ENCODE results near the gene TLR9. TPM values are rescaled to one million over a fixed set of nuclear protein-coding genes. Genes with fewer than 3 reads are reported as not detected.
A peak's percentile ranks its signal among the peaks of the same experiment; 100 is the strongest.

TLR9 gene
- total RNA-seq, 1 donor from 2014 or later, result 0.42 TPM

DNA sequence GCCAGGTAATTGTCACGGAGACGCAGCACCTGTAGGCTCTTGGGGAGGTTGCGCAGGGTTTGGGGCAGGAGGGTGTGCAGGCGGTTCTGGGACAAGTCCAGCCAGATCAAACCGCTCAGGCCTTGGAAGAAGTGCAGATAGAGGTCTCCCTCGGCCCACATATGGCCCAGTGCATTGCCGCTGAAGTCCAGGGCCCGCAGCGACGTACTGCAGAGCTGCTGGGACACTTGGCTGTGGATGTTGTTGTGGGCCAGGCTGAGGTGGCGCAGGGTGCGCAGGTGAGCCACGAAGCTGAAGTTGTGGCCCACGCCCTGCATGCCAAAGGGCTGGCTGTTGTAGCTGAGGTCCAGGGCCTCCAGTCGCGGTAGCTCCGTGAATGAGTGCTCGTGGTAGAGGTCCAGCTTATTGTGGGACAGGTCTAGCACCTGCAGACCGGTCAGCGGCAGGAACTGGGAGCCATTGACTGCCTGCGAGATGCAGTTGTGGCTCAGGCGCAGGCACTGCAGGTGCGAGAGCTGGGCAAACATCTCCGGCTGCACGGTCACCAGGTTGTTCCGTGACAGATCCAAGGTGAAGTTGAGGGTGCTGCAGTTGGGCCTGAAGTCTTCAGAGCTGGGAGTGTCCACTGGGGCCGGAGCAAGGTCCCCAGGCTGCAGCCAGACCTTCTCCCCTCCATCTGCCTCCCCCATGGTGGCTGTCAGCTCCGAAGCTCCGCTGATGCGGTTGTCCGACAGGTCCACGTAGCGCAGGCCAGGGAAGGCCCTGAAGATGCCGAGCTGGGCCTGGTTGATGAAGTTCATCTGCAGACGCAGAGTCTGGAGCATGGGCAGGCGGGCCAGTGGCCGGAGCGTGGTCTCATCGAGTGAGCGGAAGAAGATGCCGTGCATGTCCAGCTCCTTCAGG, 2.9 kb downstream of the TLR9 start:
- Mint-ChIP-seq H3K9me3 (no peaks in the 10 kb centered on the region), H3K36me3 (ENCODE audit: low read depth) (peaks cover 5% of the 10 kb centered on the region), H3K27me3 (no peaks in the 10 kb centered on the region), H3K27ac (peak overlapping the region; percentile 80), H3K4me1 (peaks cover 67% of the 10 kb centered on the region), H3K4me3 (peak overlapping the region; percentile 81)
- DNase-seq, result no peak
- intact Hi-C loops (cut with micrococcal nuclease), result loop anchor here (10.0 kb wide), 1 partner anchor 232 kb away; the partner anchor contains the start of genes NISCH and TNNC1

DNA sequence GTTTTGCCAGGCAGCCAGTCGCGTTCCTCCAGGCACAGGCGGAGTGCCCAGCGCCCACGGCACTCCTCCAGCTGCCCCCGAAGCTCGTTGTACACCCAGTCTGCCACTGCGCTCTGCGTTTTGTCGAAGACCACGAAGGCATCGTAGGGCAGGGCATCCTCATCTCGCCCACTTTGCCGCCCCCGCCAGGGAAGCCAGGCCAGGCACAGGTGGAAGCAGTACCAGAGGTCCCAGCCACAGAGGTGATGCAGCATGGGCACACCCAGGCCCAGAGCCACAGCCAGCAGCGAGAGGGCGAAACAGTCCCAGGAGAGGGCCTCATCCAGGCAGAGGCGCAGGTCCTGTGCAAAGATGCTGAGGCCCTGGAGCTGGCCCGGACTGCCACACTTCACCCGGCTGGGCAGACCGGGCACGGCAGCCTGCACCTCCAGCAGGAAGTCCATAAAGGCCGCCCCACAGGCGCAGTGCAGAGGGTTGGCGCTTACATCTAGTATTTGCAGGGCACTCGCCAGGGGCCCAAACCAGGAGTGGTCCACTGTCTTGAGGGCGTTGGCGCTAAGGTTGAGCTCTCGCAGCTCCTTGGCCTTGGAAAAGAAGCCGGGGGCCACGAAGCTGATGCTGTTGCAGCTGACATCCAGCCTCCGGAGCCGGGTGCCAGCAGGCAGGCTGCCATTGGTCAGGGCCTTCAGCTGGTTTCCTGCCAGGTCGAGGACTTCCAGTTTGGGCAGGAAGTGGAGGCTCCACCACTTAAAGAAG, 3.7 kb downstream of the TLR9 start:
- no peaks in the 10 kb centered on the region for H3K9me3 Mint-ChIP-seq
- H3K27ac Mint-ChIP-seq, result peak overlapping the region; percentile 80
- no peaks in the 10 kb centered on the region for H3K27me3 Mint-ChIP-seq
- peaks cover 8% of the 10 kb centered on the region for H3K36me3 Mint-ChIP-seq (ENCODE audit: low read depth)
- intact Hi-C loops (cut with micrococcal nuclease), result loop anchor here (10.0 kb wide), 1 partner anchor 233 kb away; the partner anchor contains the start of genes NISCH and TNNC1
- peak; percentile 89 for DNase-seq
- peak overlapping the region; percentile 81 for H3K4me3 Mint-ChIP-seq
- H3K4me1 Mint-ChIP-seq, result peaks cover 73% of the 10 kb centered on the region

DNA sequence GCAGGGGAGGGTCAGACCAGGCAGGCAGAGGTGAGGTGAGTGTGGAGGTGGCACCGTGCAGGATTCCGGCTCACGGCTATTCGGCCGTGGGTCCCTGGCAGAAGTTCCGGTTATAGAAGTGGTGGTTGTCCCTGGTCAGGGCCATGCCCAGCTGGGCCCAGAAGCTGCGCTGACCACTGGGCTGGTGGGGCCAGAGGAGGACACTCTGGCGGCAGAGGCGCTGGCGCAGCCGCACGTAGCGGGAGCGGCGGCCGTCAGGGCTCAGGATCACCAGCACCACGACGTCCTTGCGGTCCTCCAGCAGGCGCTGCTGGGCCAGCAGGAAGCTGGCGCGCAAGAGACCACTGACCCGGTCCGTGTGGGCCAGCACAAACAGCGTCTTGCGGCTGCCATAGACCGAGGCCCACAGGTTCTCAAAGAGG, 4.3 kb downstream of the TLR9 start:
- peaks cover 71% of the 10 kb centered on the region for H3K4me1 Mint-ChIP-seq
- DNase-seq, result no peak
- H3K27me3 Mint-ChIP-seq, result no peaks in the 10 kb centered on the region
- H3K27ac Mint-ChIP-seq, result no peak overlapping the region
- peak overlapping the region; percentile 81 for H3K4me3 Mint-ChIP-seq
- peaks cover 11% of the 10 kb centered on the region for H3K36me3 Mint-ChIP-seq (ENCODE audit: low read depth)
- H3K9me3 Mint-ChIP-seq, result no peaks in the 10 kb centered on the region
- intact Hi-C loops (cut with micrococcal nuclease), result loop anchor here (10.0 kb wide), 1 partner anchor 234 kb away; the partner anchor contains the start of genes NISCH and TNNC1

DNA sequence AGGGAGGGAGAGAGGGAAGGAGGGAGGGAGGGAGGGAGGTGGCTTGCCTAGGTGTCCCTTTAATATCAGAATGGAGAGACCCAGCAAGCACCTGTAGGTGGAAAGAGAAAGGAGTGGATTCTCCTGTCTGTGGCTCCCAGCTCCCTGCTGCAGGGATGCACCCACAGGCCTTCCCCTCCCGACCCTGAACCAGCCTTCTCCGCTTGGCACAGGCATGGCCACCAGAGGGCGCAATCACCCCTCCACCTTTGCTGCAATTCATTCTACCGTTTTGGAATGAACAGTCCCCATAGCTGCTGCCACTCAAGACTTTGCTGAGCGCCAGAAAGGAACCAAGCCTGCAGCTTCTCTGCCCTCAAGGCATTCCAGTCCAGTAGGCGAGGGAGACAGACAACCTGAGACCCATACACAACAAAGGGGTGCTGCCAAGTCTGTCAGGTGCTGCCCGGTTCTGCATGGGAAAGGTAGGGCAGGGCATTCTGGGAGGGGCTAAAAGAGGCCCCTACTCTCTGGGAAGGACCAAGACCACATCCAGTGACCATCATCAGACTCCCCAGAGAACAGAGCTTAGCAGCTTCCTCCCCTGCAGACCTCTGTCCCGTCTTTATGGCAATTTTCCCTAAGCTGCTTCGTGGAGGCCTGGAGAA, 4.9 kb downstream of the TLR9 start:
- H3K27ac Mint-ChIP-seq, result no peak overlapping the region
- no peaks in the 10 kb centered on the region for H3K9me3 Mint-ChIP-seq
- intact Hi-C loops (cut with micrococcal nuclease), result loop anchor here (1.0 to 10.0 kb wide), 3 partner anchors 18 to 234 kb away; partner anchors contain the start of genes NISCH and TNNC1
- peaks cover 13% of the 10 kb centered on the region for H3K36me3 Mint-ChIP-seq (ENCODE audit: low read depth)
- peak; percentile 96 for DNase-seq
- H3K4me3 Mint-ChIP-seq, result peak overlapping the region; percentile 37
- H3K4me1 Mint-ChIP-seq, result peaks cover 66% of the 10 kb centered on the region
- no peaks in the 10 kb centered on the region for H3K27me3 Mint-ChIP-seq

DNA sequence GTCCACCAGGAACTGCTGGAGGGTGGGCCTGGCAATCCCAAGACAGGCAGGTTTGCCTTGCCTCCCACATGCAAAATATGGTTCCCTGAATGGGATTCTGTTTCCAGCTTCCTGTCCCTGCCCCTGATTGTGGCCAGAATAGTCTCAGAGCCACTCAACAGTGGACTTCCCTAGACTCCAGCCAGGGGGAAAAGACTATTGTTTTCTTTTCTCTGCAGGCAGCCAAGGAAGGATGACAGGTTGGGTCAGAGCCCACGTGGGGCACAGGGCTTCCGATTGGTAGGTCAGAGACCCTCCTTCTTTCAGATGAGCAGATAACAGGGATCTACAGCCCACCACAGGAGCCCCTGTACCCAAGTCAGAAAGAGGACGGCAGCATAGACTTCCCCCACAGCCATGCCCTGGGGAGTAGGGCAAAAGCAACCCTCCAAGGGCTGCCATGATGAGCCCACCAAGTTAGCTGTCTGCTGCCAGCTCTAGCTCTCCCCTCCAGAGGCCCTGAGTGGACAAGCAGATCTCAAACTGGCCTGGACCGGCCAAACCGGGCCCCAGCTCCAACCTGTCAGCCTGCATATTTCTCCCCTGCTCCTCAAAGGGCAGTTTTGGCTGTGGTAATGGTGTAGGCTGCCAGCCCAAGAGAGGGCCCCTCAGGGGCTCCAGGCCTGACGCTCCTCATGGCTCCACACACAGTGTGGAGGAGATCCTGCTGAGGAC, 6.4 kb downstream of the TLR9 start:
- Mint-ChIP-seq H3K27me3 (no peaks in the 10 kb centered on the region), H3K4me1 (peaks cover 65% of the 10 kb centered on the region), H3K4me3 (peak overlapping the region; percentile 10), H3K9me3 (no peaks in the 10 kb centered on the region), H3K27ac (peak overlapping the region; percentile 72), H3K36me3 (ENCODE audit: low read depth) (peaks cover 24% of the 10 kb centered on the region)
- intact Hi-C loops (cut with micrococcal nuclease), result no loop called here
- no peak for DNase-seq

DNA sequence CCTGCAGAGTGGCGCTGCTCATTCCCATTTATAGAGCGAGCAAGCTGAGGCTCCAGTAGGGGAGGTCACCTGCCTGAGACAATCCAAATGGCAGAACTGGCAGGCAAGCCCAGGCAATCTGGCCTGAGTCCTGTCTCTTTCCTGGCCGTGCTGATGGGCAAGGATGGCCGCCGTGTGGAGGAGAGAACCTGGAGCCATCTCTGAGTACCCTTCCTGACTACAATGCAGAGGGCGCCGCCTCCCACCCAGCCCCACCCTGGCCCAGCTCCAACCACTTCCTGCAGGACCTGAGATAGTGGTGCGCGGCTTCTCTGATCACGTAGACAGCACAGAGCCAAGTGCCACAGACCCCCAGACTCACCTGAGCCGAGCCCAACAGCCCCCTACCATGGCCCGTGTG, 7.0 kb downstream of the TLR9 start:
- Mint-ChIP-seq H3K27me3 (no peaks in the 10 kb centered on the region), H3K4me1 (peaks cover 60% of the 10 kb centered on the region), H3K27ac (peak overlapping the region; percentile 72), H3K9me3 (no peaks in the 10 kb centered on the region), H3K4me3 (peak overlapping the region; percentile 58), H3K36me3 (ENCODE audit: low read depth) (peaks cover 30% of the 10 kb centered on the region)
- intact Hi-C loops (cut with micrococcal nuclease), result no loop called here
- DNase-seq, result peak; percentile 70

DNA sequence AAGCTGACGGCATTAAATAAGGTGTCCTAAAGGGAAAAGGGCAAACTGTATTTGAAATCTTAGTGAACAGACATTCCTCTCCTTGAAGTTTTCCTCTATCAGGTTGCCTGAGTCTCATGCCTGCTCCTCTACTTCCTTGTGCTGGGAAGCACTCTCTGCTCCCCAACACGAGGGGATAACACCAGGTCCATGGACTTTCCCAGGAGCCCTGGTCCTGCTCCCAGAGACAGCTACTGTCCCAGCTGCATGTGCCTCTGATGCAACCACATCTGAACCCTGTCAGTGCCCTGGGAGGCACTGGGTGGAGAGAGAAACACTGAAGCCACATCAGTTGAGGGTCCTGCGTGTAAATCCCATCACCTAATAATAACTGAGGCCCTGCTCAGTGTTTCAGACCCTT, 7.4 kb downstream of the TLR9 start:
- Mint-ChIP-seq H3K27me3 (no peaks in the 10 kb centered on the region), H3K4me3 (peak overlapping the region; percentile 58), H3K36me3 (ENCODE audit: low read depth) (peaks cover 32% of the 10 kb centered on the region), H3K9me3 (no peaks in the 10 kb centered on the region), H3K27ac (peak overlapping the region; percentile 57), H3K4me1 (peaks cover 56% of the 10 kb centered on the region)
- intact Hi-C loops (cut with micrococcal nuclease), result no loop called here
- peak; percentile 58 for DNase-seq

DNA sequence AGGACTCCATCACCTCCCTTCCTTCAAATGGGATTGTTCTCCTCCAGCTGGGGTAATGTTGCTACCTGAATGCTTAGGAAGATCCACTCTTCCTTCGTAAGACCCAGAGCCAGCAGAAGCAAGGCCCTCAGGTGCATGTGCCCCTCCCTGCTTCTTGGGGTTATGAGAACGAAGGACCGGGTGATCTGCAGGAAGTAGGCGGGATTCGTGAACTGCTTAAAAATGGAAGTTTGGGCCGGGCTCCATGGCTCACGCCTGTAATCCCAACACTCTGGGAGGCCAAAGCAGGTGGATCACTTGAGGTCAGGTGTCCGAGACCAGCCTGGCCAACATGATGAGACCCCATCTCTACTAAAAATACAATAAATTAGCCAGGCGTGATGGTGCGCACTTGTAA, 8.0 kb downstream of the TLR9 start:
- Mint-ChIP-seq H3K4me1 (peaks cover 51% of the 10 kb centered on the region), H3K4me3 (peak overlapping the region; percentile 58), H3K36me3 (ENCODE audit: low read depth) (peaks cover 38% of the 10 kb centered on the region), H3K9me3 (no peaks in the 10 kb centered on the region), H3K27ac (peak overlapping the region; percentile 85), H3K27me3 (no peaks in the 10 kb centered on the region)
- no peak for DNase-seq
- intact Hi-C loops (cut with micrococcal nuclease), result no loop called here

DNA sequence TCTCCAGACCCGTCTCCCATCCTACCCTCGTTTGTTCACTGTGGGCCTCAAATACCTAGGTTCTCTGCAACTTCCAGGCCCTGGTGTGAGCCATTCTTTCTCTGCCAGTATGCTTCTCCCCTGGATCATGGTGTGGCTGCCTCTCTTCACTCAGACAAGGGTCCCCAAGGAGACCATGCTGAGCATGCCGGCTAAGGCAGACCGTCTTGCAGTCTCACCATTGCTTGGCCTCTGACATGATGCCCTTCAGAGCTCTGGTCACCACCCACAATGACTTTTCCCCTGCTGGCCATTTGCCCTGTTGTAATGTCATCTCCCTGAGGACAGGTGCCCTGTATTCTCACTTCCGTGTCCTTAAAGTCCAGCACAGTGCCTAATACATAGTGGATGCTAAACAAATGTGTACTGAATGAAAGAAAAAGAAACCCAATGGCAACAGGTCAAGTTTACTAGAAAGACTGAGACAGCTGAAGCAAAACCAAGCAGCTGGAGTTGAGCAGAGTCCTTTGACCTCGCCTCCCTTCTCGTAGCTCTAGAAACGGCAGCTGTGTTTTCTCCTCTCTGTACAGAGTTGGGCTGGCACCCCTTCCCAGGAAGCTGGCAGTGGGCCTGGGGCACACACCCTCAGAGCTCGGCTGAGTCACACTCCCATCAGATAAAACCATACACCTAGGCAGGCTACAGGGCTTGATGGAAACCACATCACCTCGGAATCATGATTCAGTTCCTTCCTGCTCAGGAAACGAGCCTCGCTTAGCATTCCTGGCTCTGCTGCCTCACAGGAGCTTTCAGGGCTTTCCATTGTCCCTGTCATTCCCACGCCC, 8.6 kb downstream of the TLR9 start:
- H3K4me1 Mint-ChIP-seq, result peaks cover 47% of the 10 kb centered on the region
- peak overlapping the region; percentile 85 for H3K27ac Mint-ChIP-seq
- no peaks in the 10 kb centered on the region for H3K9me3 Mint-ChIP-seq
- intact Hi-C loops (cut with micrococcal nuclease), result no loop called here
- H3K4me3 Mint-ChIP-seq, result peak overlapping the region; percentile 58
- H3K36me3 Mint-ChIP-seq (ENCODE audit: low read depth), result peaks cover 44% of the 10 kb centered on the region
- peak; percentile 80 for DNase-seq
- no peaks in the 10 kb centered on the region for H3K27me3 Mint-ChIP-seq

DNA sequence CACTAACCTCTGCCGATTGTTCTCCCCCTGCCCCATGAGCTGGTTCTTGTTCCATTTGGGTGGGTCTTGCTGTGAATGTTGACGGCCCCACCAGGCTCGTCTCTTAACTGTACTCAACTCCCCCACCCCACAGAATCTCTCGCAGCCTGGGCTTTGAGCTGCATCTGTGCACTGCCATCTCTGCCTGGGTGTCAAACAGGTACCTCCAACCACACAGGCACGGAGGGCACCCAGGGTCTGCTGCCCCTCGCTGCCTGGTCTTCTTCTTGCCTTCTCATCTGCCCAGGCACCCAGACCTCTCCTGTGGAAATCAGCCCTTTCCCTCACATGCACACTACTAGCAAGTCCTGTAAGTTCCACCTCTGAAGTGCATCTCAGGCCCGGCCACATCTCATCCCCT, 10.1 kb downstream of the TLR9 start:
- H3K4me1 Mint-ChIP-seq, result peaks cover 42% of the 10 kb centered on the region
- no peaks in the 10 kb centered on the region for H3K9me3 Mint-ChIP-seq
- no peaks in the 10 kb centered on the region for H3K27me3 Mint-ChIP-seq
- H3K36me3 Mint-ChIP-seq (ENCODE audit: low read depth), result peaks cover 55% of the 10 kb centered on the region
- no peak overlapping the region for H3K4me3 Mint-ChIP-seq
- H3K27ac Mint-ChIP-seq, result peak overlapping the region; percentile 53
- DNase-seq, result no peak
- intact Hi-C loops (cut with micrococcal nuclease), result no loop called here

DNA sequence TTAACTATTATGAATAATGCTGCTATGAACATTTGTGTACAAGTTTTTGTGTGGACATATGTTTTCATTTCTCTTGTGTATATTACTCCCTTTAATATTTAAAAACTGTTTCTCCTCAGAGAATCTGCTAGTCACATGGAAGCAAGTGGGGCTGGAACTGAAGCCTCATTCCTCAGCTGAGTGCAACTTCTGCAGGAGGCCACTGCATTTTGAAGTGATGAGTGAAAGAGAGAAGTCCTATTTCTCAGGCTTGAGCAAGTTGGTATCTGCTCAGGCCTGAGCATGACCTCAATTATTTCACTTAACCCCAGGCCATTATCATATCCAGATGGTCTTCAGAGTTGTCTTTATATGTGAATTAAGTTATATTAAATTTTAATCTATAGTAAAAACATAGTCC, 11.5 kb downstream of the TLR9 start:
- Mint-ChIP-seq H3K4me1 (peaks cover 35% of the 10 kb centered on the region), H3K9me3 (no peaks in the 10 kb centered on the region), H3K4me3 (no peak overlapping the region), H3K36me3 (ENCODE audit: low read depth) (peaks cover 66% of the 10 kb centered on the region), H3K27ac (no peak overlapping the region), H3K27me3 (no peaks in the 10 kb centered on the region)
- intact Hi-C loops (cut with micrococcal nuclease), result no loop called here
- no peak for DNase-seq

DNA sequence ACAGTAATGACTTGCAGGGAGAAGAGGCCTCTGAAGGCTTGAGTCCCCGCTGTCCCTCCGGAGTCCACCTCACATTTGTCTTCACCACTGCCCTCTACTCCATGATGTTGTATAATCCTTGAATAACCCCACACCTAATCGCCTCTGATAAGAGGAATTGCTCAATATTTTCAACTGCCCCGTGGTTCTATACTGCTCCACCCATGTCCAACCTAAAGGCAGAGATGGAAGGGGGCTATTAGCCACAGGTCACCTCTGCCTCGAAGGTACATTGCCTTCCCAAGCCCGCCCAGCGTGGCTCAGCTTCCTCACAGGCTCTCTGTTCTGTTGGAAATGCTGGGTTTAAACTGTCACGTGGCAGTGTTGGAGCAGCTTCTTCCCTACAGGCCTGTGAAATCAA, 12.4 kb downstream of the TLR9 start:
- Mint-ChIP-seq H3K4me3 (no peak overlapping the region), H3K27me3 (no peaks in the 10 kb centered on the region), H3K4me1 (peaks cover 30% of the 10 kb centered on the region), H3K9me3 (no peaks in the 10 kb centered on the region), H3K36me3 (ENCODE audit: low read depth) (peaks cover 73% of the 10 kb centered on the region), H3K27ac (no peak overlapping the region)
- intact Hi-C loops (cut with micrococcal nuclease), result no loop called here
- DNase-seq, result no peak

Data from activated CD4-positive, alpha-beta T cell treated with anti-CD3 and anti-CD28 coated beads, Interleukin-2, amount 10 ng/mL, durations not matched to agents 24 days and 14 days (primary cell).